DOHH2 (cell line): ENCODE results near the gene DNAH11.
A peak's percentile ranks its signal among the peaks of the same experiment; 100 is the strongest.

ENCODE experiments used
- H3F3A ChIP-seq: fragments of 200-600 bp; sonication (generic), shearing (Covaris generic); 2 replicates; pipeline ENCODE4 v1.6.0; 2016; ENCODE audit warnings: antibody characterized with exemption, mild to moderate bottlenecking; ENCODE audit not compliant: control insufficient read depth, insufficient read depth
- H3K27ac ChIP-seq: fragments of 200-600 bp; sonication (generic); 2 replicates; pipeline ENCODE4 v1.5.1; 2014; ENCODE audit warnings: low read depth, mild to moderate bottlenecking, low read length, moderate library complexity
- H3K27me3 ChIP-seq: fragments of 200-600 bp; sonication (generic); 2 replicates; pipeline ENCODE4 v1.6.1; 2014; ENCODE audit warnings: mild to moderate bottlenecking, low read length, mixed read lengths; ENCODE audit not compliant: control insufficient read depth
- H3K36me3 ChIP-seq: fragments of 200-600 bp; sonication (generic); 2 replicates; pipeline ENCODE4 v1.6.1; 2014; ENCODE audit warnings: mild to moderate bottlenecking, low read length, moderate library complexity, mixed read lengths; ENCODE audit not compliant: control insufficient read depth
- H3K4me1 ChIP-seq: fragments of 200-600 bp; sonication (generic); 2 replicates; pipeline ENCODE4 v1.6.1; 2014; ENCODE audit warnings: mild to moderate bottlenecking, low read length, mixed read lengths; ENCODE audit not compliant: control insufficient read depth
- H3K4me2 ChIP-seq: fragments of 200-600 bp; sonication (generic); 2 replicates; pipeline ENCODE4 v1.6.0; 2014; ENCODE audit warnings: mild to moderate bottlenecking, low read length, moderate library complexity
- H3K4me3 ChIP-seq: fragments of 200-600 bp; sonication (generic); 2 replicates; pipeline ENCODE4 v1.5.1; 2014; ENCODE audit warnings: mild to moderate bottlenecking, low read length, mixed read lengths
- H3K79me2 ChIP-seq: fragments of 200-600 bp; sonication (generic); 2 replicates; pipeline ENCODE4 v1.6.1; 2014; ENCODE audit warnings: mild to moderate bottlenecking, low read length, mixed read lengths; ENCODE audit not compliant: control insufficient read depth
- H3K9me2 ChIP-seq: fragments of 200-600 bp; sonication (generic); replicated peaks from 2 replicates; pipeline ENCODE4 v1.6.1; 2014; ENCODE audit warnings: mild to moderate bottlenecking, low read length, mixed read lengths; ENCODE audit not compliant: control insufficient read depth
- H3K9me3 ChIP-seq: fragments of 200-600 bp; sonication (generic); 2 replicates; pipeline ENCODE4 v1.6.1; 2014; ENCODE audit warnings: antibody characterized with exemption, low read length, mixed read lengths; ENCODE audit not compliant: control insufficient read depth, insufficient read depth
- H4K20me1 ChIP-seq: fragments of 200-600 bp; sonication (generic); 2 replicates; pipeline ENCODE4 v1.6.0; 2014; ENCODE audit warnings: low read depth, mild to moderate bottlenecking, antibody characterized with exemption, low read length, moderate library complexity; ENCODE audit not compliant: control insufficient read depth, insufficient read depth
- CTCF ChIP-seq: fragments of 200-600 bp; sonication (generic); IDR thresholded peaks from one replicate; pipeline ENCODE4 v1.5.1; 2014; ENCODE audit warnings: antibody characterized with exemption, mild to moderate bottlenecking, low read depth, low read length; ENCODE audit not compliant: poor library complexity, severe bottlenecking
- EZH2phosphoT487 ChIP-seq: fragments of 200-600 bp; sonication (generic); IDR thresholded peaks from 2 replicates; pipeline ENCODE4 v1.6.1; 2017; ENCODE audit warnings: borderline replicate concordance, mild to moderate bottlenecking, antibody characterized with exemption, low read length, moderate library complexity, mixed read lengths

The DNAH11 gene

GRCh38 chr7:21939858-21940372 is 397.1 kb downstream of the DNAH11 start:
- peaks cover 71% of the 10 kb centered on the region for H3K4me1 ChIP-seq
- H4K20me1 ChIP-seq = peaks cover 17% of the 10 kb centered on the region
- H3K4me3 ChIP-seq = no peak overlapping the region; the same call in 1 of the 2 replicates
- peaks cover 2% of the 10 kb centered on the region; the same call in 1 of the 2 replicates for H3K9me3 ChIP-seq
- H3K27ac ChIP-seq = no peak overlapping the region
- H3K27me3 ChIP-seq = no peaks in the 10 kb centered on the region
- 0 out of 2 replicates have a peak, but pooled peaks cover 3% of the 10 kb centered on the region for H3F3A ChIP-seq
- peak overlapping the region; percentile 33 for H3K4me2 ChIP-seq
- H3K79me2 ChIP-seq = peaks cover 100% of the 10 kb centered on the region
- no peaks in the 10 kb centered on the region for H3K9me2 ChIP-seq
- TF ChIP-seq CTCF (no peak), EZH2phosphoT487 (no peak)
- peaks cover 64% of the 10 kb centered on the region for H3K36me3 ChIP-seq

GRCh38 chr7:21941611-21942141 is 398.8 kb downstream of the DNAH11 start:
- Histone ChIP-seq H3K79me2 (peaks cover 85% of the 10 kb centered on the region), H3F3A (peaks cover 8% of the 10 kb centered on the region), H3K4me2 (peak overlapping the region; percentile 81), H3K27me3 (no peaks in the 10 kb centered on the region), H4K20me1 (peaks cover 17% of the 10 kb centered on the region), H3K9me3 (no peaks in the 10 kb centered on the region; the same call in 1 of the 2 replicates), H3K4me1 (peaks cover 68% of the 10 kb centered on the region), H3K4me3 (peak overlapping the region; percentile 78), H3K27ac (no peak overlapping the region), H3K9me2 (no peaks in the 10 kb centered on the region), H3K36me3 (peaks cover 54% of the 10 kb centered on the region)
- TF ChIP-seq CTCF (no peak), EZH2phosphoT487 (no peak)

- H4K20me1 ChIP-seq = peaks cover 17% of the 10 kb centered on the region
- H3K27ac ChIP-seq = no peak overlapping the region
- H3K27me3 ChIP-seq = no peaks in the 10 kb centered on the region
- peaks cover 81% of the 10 kb centered on the region for H3K4me1 ChIP-seq
- H3F3A ChIP-seq = peaks cover 16% of the 10 kb centered on the region
- H3K9me3 ChIP-seq = no peaks in the 10 kb centered on the region
- no peak for TF ChIP-seq CTCF
- peaks cover 72% of the 10 kb centered on the region for H3K79me2 ChIP-seq
- H3K4me3 ChIP-seq = peak overlapping the region; percentile 78
- no peaks in the 10 kb centered on the region for H3K9me2 ChIP-seq
- peaks cover 41% of the 10 kb centered on the region for H3K36me3 ChIP-seq
- peak overlapping the region; percentile 81 for H3K4me2 ChIP-seq
These were observed 400.1 kb downstream of the DNAH11 start for GRCh38 chr7:21942955-21943354.
